HFFc6 (cell line): ENCODE data around the gene MAP2K3. TPM values are rescaled to one million over a fixed set of nuclear protein-coding genes. Genes with fewer than 3 reads are reported as not detected.
A peak's percentile ranks its signal among the peaks of the same experiment; 100 is the strongest.

Experiments used
- DNase-seq: peaks from one replicate; pipeline ENCODE4 v3.0.0-alpha.2; 2018
- H3K27ac Mint-ChIP-seq: 2 replicates; pipeline ENCODE4 v1.8.0; 2020; ENCODE audit warnings: mild to moderate bottlenecking, mixed read lengths
- H3K27me3 Mint-ChIP-seq: 2 replicates; pipeline ENCODE4 v1.8.0; 2021; ENCODE audit warnings: mild to moderate bottlenecking, moderate library complexity, mixed read lengths; ENCODE audit not compliant: insufficient read depth
- H3K36me3 Mint-ChIP-seq: 2 replicates; pipeline ENCODE4 v1.8.0; 2021; ENCODE audit warnings: low read depth, mixed read lengths
- H3K4me1 Mint-ChIP-seq: 2 replicates; pipeline ENCODE4 v1.8.0; 2020; ENCODE audit warnings: low read depth, mixed read lengths
- H3K4me3 Mint-ChIP-seq: 2 replicates; pipeline ENCODE4 v1.8.0; 2020; ENCODE audit warnings: mild to moderate bottlenecking, moderate library complexity, mixed read lengths
- H3K9me3 Mint-ChIP-seq: 2 replicates; pipeline ENCODE4 v1.8.0; 2020; ENCODE audit warnings: mild to moderate bottlenecking, mixed read lengths
- CTCF ChIP-seq: fragments of 200-600 bp; sonication (generic); IDR thresholded peaks from 2 replicates; pipeline ENCODE4 v1.5.0; 2021; ENCODE audit warnings: antibody characterized with exemption, mild to moderate bottlenecking
- total RNA-seq, 6 experiments: library from RNA; stranded (reverse); fragmentation: NEBNext Ultra II Directional; extraction: Animal tissue kit (Norgen Biotek cat#: 25700); gene quantifications; 2 replicates in 1 of 6; 3 replicates in 5 of 6; pipeline ENCODE4 v1.2.3, GENCODE V29; 2021

Gene MAP2K3
- total RNA-seq, 6 experiments from 2014 or later = 177 to 221 (median 184) TPM

DNA sequence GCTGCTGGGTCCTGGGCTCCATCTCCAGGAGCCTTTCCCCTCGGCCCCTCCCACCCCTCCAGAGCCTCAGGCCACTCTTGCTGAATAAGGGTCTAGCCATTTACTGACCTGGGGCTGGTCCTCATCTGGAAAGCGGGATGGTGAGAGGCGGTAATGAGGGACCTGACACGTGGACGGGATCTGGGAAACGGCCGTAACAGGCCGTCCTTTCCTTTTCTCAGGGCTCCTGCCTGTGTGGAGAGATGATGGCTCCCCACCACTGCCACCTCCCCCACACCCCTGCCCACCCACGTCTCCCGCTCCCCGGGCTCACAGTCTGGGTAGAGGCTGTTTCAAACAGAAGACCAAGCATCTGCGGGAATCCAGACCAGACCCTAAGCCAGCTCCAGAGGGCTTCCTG, 71.1 kb downstream of the MAP2K3 start:
- DNase-seq = no peak
- peaks cover 27% of the 10 kb centered on the region for H3K27me3 Mint-ChIP-seq
- TF ChIP-seq CTCF = no peak
- H3K4me3 Mint-ChIP-seq = no peak overlapping the region
- H3K27ac Mint-ChIP-seq = no peak overlapping the region
- peaks cover 5% of the 10 kb centered on the region; the same call in 1 of the 2 replicates for H3K4me1 Mint-ChIP-seq
- no peaks in the 10 kb centered on the region for H3K36me3 Mint-ChIP-seq
- no peaks in the 10 kb centered on the region for H3K9me3 Mint-ChIP-seq

DNA sequence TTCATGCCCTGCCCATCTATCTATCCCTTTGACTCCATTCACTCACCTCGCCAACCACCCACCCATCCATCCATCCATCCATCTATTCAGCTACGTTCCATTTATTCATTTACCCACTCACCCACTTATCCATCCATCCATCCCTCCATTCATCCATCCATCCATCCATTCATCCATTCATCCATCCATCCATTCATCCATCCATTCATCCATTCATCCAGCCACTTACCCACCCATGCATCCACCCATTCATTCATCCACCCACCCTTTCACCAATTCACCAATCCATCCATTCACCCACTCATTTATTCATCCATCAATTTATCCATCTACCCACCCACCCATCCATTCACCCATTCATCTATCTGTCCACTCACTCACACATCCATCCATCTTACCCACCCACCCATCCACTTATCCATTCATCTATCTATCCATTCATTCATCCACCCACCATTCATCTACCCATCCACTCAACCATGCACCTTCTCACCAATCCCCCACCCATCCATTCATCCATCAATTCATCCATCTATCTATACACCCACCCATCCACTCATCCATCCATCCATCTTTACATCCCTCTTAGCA, 72.1 kb downstream of the MAP2K3 start:
- H3K27ac Mint-ChIP-seq = no peak overlapping the region
- H3K36me3 Mint-ChIP-seq = no peaks in the 10 kb centered on the region
- peaks cover 5% of the 10 kb centered on the region; the same call in 1 of the 2 replicates for H3K4me1 Mint-ChIP-seq
- no peak for DNase-seq
- no peak for TF ChIP-seq CTCF
- no peaks in the 10 kb centered on the region for H3K9me3 Mint-ChIP-seq
- H3K4me3 Mint-ChIP-seq = no peak overlapping the region
- peaks cover 27% of the 10 kb centered on the region for H3K27me3 Mint-ChIP-seq

DNA sequence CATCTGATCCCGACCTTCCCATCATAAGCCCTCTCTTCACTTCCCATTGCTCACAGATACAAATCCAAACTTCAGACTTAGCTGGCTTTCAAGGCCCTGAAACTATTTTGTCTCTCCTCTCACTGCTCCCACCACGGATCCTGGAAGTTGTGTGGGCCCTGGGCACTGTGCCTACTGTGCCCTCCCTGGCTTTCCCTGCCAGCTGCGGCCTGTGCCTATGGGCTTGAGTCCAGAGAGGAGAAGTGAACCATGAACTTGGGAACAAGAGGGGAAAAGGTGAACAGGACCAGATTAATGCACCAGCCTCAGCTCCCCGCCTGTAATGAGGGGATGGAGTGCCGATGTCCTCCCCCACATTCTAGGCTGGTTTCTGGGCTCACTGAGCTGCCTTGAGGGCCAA, 72.8 kb downstream of the MAP2K3 start:
- no peak for TF ChIP-seq CTCF
- no peaks in the 10 kb centered on the region for H3K9me3 Mint-ChIP-seq
- no peaks in the 10 kb centered on the region for H3K36me3 Mint-ChIP-seq
- H3K27me3 Mint-ChIP-seq = peaks cover 27% of the 10 kb centered on the region
- no peak overlapping the region for H3K4me3 Mint-ChIP-seq
- peaks cover 5% of the 10 kb centered on the region; the same call in 1 of the 2 replicates for H3K4me1 Mint-ChIP-seq
- DNase-seq = no peak
- H3K27ac Mint-ChIP-seq = no peak overlapping the region

GRCh38 chr17:21357696-21358656, 73.5 kb downstream of the MAP2K3 start:
- no peak overlapping the region for H3K27ac Mint-ChIP-seq
- H3K4me1 Mint-ChIP-seq = peaks cover 5% of the 10 kb centered on the region; the same call in 1 of the 2 replicates
- DNase-seq = no peak
- H3K27me3 Mint-ChIP-seq = peaks cover 26% of the 10 kb centered on the region
- no peaks in the 10 kb centered on the region for H3K36me3 Mint-ChIP-seq
- H3K4me3 Mint-ChIP-seq = no peak overlapping the region
- no peaks in the 10 kb centered on the region for H3K9me3 Mint-ChIP-seq
- TF ChIP-seq CTCF = no peak

DNA sequence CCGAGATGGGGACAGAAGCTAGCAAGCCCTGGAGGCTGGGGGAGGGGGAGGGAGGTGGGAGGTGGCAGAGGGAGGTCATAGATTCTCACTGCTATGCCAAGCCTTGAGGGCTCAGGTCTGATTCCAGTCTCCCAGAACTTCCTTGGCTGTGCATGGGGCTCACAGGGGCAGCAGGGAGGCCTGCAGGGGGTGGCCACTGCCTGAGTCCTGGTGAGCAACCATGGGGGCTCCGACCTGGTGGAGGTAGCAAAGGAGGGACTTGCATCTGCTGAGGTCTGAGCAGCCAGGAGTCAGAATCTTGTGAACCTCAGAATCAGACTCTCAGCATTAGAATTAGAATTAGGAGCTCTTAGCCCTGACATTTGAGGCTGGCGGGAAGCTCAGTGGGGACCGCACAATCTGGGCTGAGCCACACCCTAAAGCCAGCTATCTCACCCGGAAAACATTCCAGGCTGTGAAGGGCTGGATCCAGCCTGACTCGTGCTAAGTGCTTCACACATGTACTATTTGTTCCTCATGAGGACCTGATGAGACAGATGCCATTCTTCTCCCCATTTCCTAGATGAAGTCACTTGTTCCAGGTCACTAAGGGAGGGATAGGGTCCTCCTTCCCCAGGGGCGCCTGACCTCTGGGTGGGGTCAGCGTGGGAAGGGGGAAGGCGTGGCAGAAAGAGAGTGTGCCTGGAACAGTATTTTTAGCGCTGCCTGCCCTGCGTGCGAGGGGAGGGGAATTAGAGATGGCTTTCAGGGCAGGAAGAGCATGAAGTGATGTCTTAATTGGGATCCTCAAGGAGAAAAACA, 74.4 kb downstream of the MAP2K3 start:
- Mint-ChIP-seq H3K27me3 (peaks cover 25% of the 10 kb centered on the region), H3K4me1 (peaks cover 5% of the 10 kb centered on the region; the same call in 1 of the 2 replicates), H3K27ac (no peak overlapping the region), H3K36me3 (no peaks in the 10 kb centered on the region), H3K4me3 (no peak overlapping the region), H3K9me3 (no peaks in the 10 kb centered on the region)
- DNase-seq = peak; percentile 11
- no peak for TF ChIP-seq CTCF
